Measurements from ENCODE around the gene ERICH4.
"Not testable (repeated sequence)": the region's sequence is repeated elsewhere in the genome, so short reads cannot be mapped to it uniquely, and the experiment has no call there.

ERICH4 gene

DNA sequence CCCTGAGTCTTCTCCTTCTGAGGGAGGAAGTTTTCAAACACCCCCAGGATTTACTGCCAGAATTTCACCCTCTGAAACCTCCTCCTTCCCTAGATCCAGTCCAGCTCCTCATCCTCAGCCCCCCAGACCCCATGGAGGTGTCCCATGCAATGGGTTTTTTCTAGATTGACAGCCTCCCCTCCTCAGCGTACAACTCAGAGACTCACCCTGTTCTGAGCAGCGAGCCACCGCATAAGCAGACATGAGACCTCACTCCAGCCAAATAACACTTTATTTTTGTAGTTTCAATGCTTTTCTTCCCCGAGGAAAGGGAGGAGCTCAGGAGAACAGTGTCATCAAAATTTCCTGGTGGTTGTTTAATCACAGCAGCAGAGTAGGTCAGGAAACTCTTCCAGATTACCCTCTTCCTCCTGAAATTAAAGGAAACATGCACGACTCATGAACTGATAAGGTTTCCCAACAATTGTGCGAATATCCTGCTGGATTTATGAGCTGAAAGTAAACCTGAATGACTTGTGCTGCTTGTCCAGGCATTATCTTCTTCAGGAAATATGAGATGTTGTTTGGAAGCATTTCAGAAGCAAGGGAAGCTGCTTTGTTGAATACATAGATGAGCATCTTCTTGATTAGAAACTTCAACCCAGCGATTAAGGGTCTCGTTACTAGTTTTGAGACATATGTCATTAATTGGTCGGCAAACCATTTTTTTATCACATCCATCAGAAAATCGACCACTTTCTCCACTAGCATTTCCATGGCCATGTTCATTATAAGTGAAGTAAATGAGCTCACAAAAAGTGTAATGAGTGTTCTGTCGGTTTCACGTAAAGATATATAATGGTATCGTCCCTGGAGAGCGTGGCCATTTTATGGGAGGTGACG lies 36.2 kb downstream of the ERICH4 start:
- DNase-seq (ENCODE audit: low read depth): no peak

DNA sequence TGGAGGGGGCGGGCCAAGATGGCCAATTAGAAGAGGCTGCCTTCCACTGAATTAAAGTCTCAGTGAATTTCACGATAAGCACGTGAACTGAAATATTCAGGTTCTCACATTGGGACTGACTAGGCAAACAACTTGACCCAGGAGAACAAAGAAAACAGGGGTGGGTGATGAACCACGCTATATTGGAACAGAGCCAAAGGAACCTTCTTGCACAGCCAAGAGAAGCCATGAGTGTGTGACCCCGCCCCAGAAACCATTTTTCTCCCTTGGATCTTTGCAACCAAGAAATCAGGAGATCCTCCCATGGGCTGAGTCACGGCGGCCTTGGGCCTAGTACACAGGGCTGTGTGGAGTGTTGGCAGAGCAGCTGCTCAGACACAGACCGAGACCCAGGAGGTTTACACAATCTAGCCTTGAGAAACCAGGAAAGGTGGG lies 36.8 kb downstream of the ERICH4 start:
- no peak for DNase-seq (ENCODE audit: low read depth)

GRCh38 chr19:41480336-41480735 lies 37.4 kb downstream of the ERICH4 start:
- no peak for DNase-seq (ENCODE audit: low read depth)

- no peak for DNase-seq (ENCODE audit: low read depth)
Observed at GRCh38 chr19:41484822-41485221, 41.9 kb downstream of the ERICH4 start.

DNA sequence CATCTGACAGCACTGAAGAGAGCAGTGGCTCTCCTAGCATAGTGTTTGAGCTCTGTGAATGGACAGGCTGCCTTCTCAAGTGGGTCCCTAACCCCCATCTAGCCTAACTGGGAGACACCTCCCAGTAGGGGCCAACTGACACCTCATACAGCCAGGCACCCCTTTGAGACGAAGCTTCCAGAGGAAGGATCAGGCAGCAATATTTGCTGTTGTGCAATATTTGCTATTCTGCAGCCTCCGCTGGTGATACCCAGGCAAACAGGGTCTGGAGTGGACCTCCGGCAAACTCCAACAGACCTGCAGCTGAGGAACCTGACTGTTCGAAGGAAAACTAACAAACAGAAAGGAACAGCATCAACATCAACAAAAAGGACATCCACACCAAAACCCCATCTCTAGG lies 44.0 kb downstream of the ERICH4 start:
- not testable (repeated sequence) for DNase-seq (ENCODE audit: low read depth)

DNA sequence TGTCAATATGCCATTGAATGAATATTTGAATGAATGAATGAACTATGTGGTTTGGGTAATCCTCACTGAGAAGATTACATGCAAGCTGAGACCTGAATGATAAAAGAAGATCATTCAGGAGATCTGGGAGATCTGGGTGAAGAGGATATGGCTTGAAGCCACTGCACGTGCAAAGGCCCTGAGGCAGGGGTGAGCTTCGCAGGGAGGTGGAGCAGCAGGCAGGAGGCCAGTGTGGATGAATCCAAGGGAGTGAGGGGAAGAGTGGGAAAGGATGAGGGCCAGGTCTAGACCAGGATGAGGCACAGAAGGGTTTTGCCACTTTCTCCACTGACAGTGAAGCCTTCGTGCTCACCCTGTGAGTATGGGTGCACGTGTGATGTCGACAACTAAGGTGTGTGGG lies 49.9 kb downstream of the ERICH4 start:
- DNase-seq (ENCODE audit: low read depth): no peak

Measured in iris pigment epithelial cell (primary cell).